Umbilical cord (tissue), 2 donors: Measurements from ENCODE around the gene SLC7A4. TPM values are rescaled to one million over a fixed set of nuclear protein-coding genes. Genes with fewer than 3 reads are reported as not detected.
A peak's percentile ranks its signal among the peaks of the same experiment; 100 is the strongest.
"Not testable (repeated sequence)": the region's sequence is repeated elsewhere in the genome, so short reads cannot be mapped to it uniquely, and the experiment has no call there.

Source experiments
- DNase-seq: peaks from one replicate; pipeline ENCODE4 v3.0.0-alpha.2; 2015; ENCODE audit warnings: low spot score
- total RNA-seq: library from RNA; depleted of rRNA; stranded (reverse); fragments of >200 nt; gene quantifications from one replicate; pipeline ENCODE4 v1.2.3, GENCODE V29; 2014; ENCODE audit warnings: low replicate concordance; ENCODE audit not compliant: insufficient read depth

Gene SLC7A4
- total RNA-seq, 1 donor from 2014 or later, result not detected

GRCh38 chr22:21020802-21021429 is 11.4 kb downstream of the SLC7A4 start:
- DNase-seq, result no peak

GRCh38 chr22:21018314-21018713 is 14.0 kb downstream of the SLC7A4 start:
- no peak for DNase-seq

GRCh38 chr22:21016644-21017420 is 15.5 kb downstream of the SLC7A4 start:
- DNase-seq, result no peak

GRCh38 chr22:21015466-21016006 is 16.8 kb downstream of the SLC7A4 start:
- DNase-seq, result no peak

GRCh38 chr22:21014726-21015465 is 17.5 kb downstream of the SLC7A4 start, which contains the start of gene P2RX6:
Gene P2RX6 (plus strand): TSS chr22:21015165. CDS start chr22:21015175, 10 bp downstream.
- DNase-seq, result peak; percentile 91

DNA sequence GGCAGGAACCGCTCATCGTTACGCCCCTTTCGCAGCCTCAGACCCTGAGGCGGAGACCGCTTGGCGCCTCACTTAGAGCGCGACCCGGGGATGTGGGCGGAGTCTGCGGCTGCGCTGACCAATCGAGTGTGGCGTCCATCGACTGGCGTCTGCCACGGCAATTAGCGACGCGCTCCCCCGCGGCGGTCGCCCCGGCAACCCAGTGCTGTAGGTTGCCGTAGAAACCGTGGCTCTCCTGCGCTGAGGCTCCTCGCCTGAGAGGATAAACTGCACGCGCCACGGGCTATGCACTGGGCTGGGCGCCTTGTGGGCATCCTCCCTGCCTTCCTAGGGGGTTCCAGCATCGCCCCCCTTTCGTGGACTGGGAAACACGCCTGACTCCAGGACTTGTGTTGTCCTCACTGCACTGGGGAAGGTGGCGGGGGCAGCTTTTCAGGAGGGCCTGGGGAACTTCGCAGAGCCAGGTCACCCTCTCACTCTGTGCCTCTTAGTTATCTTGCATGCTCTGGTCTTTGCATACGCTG is 18.1 kb downstream of the SLC7A4 start:
- DNase-seq, result peak; percentile 95

DNA sequence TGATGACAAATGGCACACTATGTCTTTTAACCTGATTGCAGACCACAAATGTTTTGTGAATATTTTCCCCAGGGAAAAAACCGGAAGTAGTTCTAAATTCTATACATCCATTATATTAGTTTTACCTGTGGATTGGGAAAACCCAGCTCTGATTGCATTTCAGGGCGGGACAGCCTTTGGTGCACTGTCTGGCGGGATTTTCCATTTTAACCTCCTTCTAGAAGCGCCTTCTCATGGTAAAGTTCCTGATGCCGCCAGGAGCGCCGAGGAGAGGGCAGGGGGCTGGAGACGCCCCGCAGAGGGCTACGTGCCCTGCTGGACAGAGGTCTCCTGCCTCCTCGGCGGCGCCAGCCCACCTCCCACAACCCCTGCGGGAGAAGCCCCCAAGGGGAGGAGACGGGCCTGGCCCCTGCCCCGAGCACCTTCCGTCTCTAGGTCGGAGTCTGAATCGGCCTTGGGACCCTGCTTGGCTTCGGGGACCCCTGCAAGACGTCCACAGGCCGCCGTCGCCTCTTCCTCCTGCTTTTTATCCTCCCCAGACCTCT is 18.6 kb downstream of the SLC7A4 start:
- no peak for DNase-seq

DNA sequence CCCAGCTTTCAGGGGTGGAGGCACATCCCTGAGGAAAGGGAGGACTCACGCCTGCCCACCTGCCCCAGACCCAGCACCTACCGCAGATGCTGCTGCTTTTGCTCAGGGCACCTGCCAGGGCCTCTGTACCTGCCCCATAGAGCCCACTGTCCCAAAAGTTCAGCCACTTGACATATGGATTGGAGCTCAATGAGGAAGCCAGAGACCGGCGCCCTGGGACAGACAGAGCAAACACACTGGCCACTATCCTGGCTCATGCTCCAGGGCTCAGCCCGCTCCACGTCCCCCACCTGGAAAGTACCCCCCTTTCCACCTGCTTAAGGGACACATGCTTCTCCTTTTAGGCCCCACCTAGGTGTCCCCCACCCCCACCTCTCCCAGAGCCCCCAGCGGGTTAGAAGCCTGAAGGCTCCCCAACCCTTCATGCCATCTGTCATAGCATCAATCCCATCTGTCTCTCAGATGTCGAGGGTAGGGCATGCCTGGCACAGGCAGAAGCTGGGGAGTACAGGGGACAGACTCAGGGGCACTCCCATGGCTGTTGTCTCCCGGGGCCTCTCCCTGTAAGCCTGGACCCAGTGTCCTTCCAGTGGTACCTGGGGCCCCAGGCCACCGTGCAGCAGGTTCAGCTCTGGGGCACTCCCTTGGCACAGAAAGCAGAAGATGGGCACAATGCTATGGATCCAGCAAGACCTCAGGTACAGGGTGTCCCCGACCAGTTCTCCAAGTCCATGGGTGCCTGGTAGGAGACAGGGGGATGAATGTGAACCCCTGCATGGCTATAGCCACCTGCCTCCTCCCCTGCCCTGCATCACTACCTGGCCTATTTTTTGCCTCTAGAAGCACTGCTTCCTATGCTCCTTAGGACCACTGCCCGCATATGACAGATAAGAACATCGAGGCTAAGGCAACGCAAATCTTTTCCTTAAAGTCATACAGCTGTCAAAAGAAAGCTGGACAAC is 19.6 kb downstream of the SLC7A4 start:
- DNase-seq, result no peak

- DNase-seq, result no peak
These were observed 21.8 kb downstream of the SLC7A4 start for GRCh38 chr22:21010426-21011113.

DNA sequence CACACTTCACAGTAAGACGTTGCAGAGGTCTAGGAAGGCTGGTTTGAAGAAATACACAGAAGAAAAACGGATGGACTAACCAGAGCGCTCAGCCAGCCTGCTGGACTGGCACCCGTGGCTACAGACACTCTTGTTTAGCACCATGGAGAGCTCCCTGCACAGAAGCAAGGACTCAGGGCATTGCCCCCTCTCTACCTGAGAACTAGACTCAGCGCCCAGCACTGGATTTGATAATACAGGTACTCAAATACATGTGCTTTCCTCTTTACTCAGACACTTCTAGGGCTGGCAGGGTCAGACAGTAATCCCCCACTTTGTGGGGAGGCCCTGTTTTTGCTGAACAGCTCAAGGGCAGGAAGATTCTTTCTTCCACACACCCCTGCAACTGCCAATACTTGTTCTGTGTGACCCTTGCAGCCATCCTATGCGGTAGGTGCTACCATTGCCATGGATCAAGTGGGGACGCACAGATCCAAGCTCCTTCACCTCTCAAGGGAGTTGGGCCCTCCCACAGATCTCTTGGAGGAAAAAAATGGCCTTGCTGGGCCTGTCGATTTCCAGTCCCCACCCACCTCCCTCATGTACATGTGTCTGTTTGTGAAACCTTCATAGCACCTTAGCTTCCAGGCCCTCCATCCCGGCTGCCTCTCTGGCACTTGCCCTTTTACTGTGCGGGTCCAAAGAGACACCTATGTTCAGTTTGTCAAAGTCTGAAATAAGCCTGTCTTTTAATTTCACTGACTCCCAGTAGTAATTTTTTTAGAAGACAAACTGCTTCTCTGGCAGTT is 22.5 kb downstream of the SLC7A4 start:
- DNase-seq, result peak; percentile 65

- DNase-seq, result not testable (repeated sequence)
These were observed 23.2 kb downstream of the SLC7A4 start for GRCh38 chr22:21009208-21009607.

DNA sequence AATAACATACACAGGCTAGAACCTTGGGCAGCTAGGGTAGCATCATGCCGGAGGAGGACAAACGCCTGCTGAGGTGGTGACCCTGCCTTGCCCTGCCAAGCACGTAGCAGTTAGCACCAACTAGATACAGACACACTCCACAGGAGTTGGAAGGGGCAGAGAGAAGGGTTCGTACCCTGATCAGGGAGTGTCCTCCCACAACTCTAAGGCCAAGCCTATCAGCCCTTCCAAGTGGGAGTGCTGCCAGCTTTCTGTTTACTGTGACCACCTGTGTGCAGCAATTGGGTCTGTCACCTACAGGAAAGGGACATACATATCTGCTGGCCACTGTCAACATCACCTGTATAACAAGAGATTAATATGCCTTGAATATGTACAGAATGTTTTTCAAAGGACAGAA is 28.6 kb downstream of the SLC7A4 start:
- DNase-seq, result no peak

GRCh38 chr22:21001601-21002325 is 30.6 kb downstream of the SLC7A4 start, which contains the start of gene THAP7:
Gene THAP7 (minus strand): TSS chr22:21002118. CDS start chr22:21001911, 207 bp downstream.
- peak; percentile 98 for DNase-seq

- no peak for DNase-seq
These were observed 31.3 kb downstream of the SLC7A4 start for GRCh38 chr22:21000987-21001600.

- no peak for DNase-seq
These were observed 32.0 kb downstream of the SLC7A4 start for GRCh38 chr22:21000207-21000986.

DNA sequence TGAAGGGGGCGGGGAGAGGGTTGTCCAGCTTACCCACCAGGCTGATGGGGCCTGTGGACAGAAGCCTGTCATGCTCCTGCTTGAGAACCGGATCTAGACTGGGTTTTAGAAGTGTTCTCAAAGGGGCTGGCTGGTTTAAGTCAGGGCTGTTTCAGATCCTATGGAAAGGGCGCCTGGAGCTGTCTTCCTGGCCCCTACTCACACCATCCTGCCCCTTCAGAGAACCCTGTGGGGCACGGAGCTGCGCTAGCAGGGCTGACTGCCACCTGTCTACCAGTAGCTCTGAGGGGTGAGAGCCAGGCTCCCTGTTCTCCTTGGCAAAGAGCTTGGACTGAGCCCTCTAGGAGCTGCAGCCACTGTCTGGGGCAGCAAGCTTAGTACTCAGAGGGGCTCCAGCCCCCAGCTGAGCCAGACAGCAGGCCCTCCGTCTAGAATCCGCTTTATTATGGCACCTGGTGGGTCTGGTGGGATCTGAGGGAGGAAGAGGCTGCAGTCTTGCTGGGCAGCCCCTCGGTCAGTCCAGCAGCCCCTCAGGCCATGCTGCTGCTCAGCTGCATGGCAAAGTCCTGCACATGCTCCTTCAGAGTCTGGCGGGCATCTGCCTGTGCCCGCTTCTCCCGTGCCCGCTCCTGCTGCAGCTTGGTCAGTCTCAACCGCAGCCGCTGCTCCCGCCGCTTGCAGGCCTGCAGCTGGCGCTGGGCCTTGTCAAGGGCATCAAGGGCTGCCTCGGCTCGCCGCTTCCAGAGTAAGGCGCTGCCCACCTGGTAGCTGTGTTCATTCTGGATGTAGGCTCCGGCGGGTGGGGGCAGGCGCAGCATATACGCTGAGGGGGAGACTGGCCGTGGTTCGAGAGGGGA is 32.8 kb downstream of the SLC7A4 start:
- no peak for DNase-seq
